T-cell (primary cell): ENCODE data around the gene ACAN. TPM values are rescaled to one million over a fixed set of nuclear protein-coding genes. Genes with fewer than 3 reads are reported as not detected.

ENCODE experiments used
- ATAC-seq, 4 experiments: fragments of 200-7000 bp in 3 of 4; fragments of 150-1000 bp in 1 of 4; cut with Tn5 transposase; replicated peaks in 1 of 4; 1 replicate in 3 of 4; 2 replicates in 1 of 4; pipeline ENCODE4 v1.10.0; 2021; ENCODE audit warnings: moderate library complexity in 3 of 4, mild to moderate bottlenecking in 2 of 4, moderate number of reproducible peaks in 1 of 4
- CTCF ChIA-PET, 2 donors: fragments of 300-600 bp; sonication (Branson Sonifier 250); formaldehyde crosslinking; loops; one replicate each; lab custom pipeline; 2022; ENCODE audit warnings: antibody characterized with exemption in 2 of 2; lab: Charles Lee
- POLR2A ChIA-PET, 2 donors: fragments of 300-600 bp; sonication (Branson Sonifier 250); formaldehyde crosslinking; loops; one replicate each; lab custom pipeline; 2022; ENCODE audit warnings: antibody characterized with exemption in 2 of 2; lab: Charles Lee
- DNase-seq, 35 experiments: peaks; one replicate each; pipeline versions ENCODE4 v3.0.0 to v3.0.0-alpha.2; 2013 to 2023
- H3K27ac ChIP-seq: one replicate; pipeline ENCODE4 v1.5.1; 2013; ENCODE audit warnings: low read length
- H3K27me3 ChIP-seq, 2 experiments: replicated peaks in 1 of 2; 1 replicate in 1 of 2; 2 replicates in 1 of 2; pipeline versions ENCODE4 v1.6.1 to v1.7.0; 2013; ENCODE audit warnings: low read length in 1 of 2, mixed read lengths in 1 of 2; ENCODE audit not compliant: control insufficient read depth in 2 of 2, insufficient read depth in 2 of 2; ENCODE audit errors: extremely low read depth in 1 of 2
- H3K36me3 ChIP-seq, 2 donors: 1 replicate in 1 of 2; 2 replicates in 1 of 2; pipeline versions ENCODE4 v1.6.1 to v1.7.0; 2013; ENCODE audit warnings: low read length in 1 of 2; ENCODE audit not compliant: control insufficient read depth in 2 of 2, insufficient read depth in 1 of 2; ENCODE audit errors: extremely low read depth in 1 of 2
- H3K4me1 ChIP-seq, 2 experiments: 1 replicate in 1 of 2; 2 replicates in 1 of 2; pipeline versions ENCODE4 v1.6.1 to v1.7.0; 2013; ENCODE audit warnings: low read length in 2 of 2, mixed read lengths in 1 of 2; ENCODE audit not compliant: insufficient read depth in 2 of 2, control insufficient read depth in 1 of 2; ENCODE audit errors: extremely low read depth in 1 of 2
- H3K4me3 ChIP-seq, 2 donors: 1 replicate in 1 of 2; 2 replicates in 1 of 2; pipeline versions ENCODE4 v1.5.1 to v1.7.0; 2013; ENCODE audit warnings: mild to moderate bottlenecking in 2 of 2, low read length in 1 of 2, moderate library complexity in 1 of 2; ENCODE audit not compliant: control insufficient read depth in 1 of 2; ENCODE audit errors: extremely low read depth in 1 of 2
- H3K9me3 ChIP-seq: 2 replicates; pipeline ENCODE4 v1.7.0; 2013
- H3K27ac Mint-ChIP-seq, 2 donors: one replicate each; pipeline ENCODE4 v1.8.0; 2020 to 2021; ENCODE audit warnings: mild to moderate bottlenecking in 2 of 2, mixed read lengths in 2 of 2
- H3K27me3 Mint-ChIP-seq, 2 donors: one replicate each; pipeline ENCODE4 v1.8.0; 2021 to 2022; ENCODE audit warnings: mixed read lengths in 2 of 2
- H3K36me3 Mint-ChIP-seq: one replicate; pipeline ENCODE4 v1.8.0; 2021; ENCODE audit warnings: mixed read lengths
- H3K4me1 Mint-ChIP-seq, 3 donors: one replicate each; pipeline ENCODE4 v1.8.0; 2020 to 2022; ENCODE audit warnings: mixed read lengths in 3 of 3, mild to moderate bottlenecking in 1 of 3
- H3K4me3 Mint-ChIP-seq, 3 donors: one replicate each; pipeline ENCODE4 v1.8.0; 2020 to 2022; ENCODE audit warnings: mild to moderate bottlenecking in 3 of 3, mixed read lengths in 3 of 3, moderate library complexity in 3 of 3
- H3K9me3 Mint-ChIP-seq, 3 donors: one replicate each; pipeline ENCODE4 v1.8.0; 2020 to 2022; ENCODE audit warnings: mixed read lengths in 3 of 3
- WGBS: methylation state at CpG from one replicate; pipeline ENCODE4 v1.1.5; 2013; ENCODE audit warnings: missing lambda C conversion rate; ENCODE audit not compliant: insufficient coverage; 5-methylcytosine and 5-hydroxymethylcytosine counted together
- total RNA-seq, 35 experiments: library from RNA in 6 of 35; stranded (reverse) in 6 of 35; fragments of 120-200 nt in 1 of 35; gene quantifications; one replicate each; pipeline versions ENCODE4 v1.2.1 to v1.2.4 and lab custom pipeline; 2013 to 2026

The ACAN gene
- total RNA-seq, 5 donors from 2014 or later (not counting 1 experiment from before 2014, with no cell fraction given): not detected

DNA sequence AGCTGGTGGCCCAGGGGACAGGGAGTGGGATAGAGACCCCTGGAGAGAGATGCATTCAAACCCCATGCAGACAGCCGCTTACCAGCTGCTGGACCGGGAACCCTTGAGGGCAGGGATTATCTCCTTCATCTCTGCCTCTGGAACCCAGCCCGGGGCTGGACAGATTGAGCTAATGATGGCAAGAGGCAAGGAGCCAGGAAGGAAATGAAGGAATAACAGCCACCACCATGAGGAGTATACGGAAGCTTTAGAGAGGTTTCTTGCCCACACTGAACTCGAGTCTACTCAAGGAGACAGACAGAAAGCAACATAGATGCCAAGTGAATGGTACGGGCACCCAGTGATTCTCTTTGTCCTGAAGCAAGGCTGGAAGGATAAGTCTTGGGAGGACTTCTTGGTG is 68.9 kb downstream of the ACAN start:
- no peaks in the 10 kb centered on the region for H3K4me1 ChIP-seq
- H3K9me3 ChIP-seq: no peaks in the 10 kb centered on the region
- Mint-ChIP-seq H3K9me3 (no peaks in the 10 kb centered on the region), H3K36me3 (peaks cover 29% of the 10 kb centered on the region), H3K27me3 (no peaks in the 10 kb centered on the region), H3K4me3 (no peak overlapping the region), H3K4me1 (peaks cover 0 to 8% (median 0%) of the 10 kb centered on the region in 3 donors), H3K27ac (no peak overlapping the region)
- 75% methylated on average over 2 of the region's 6 CpGs for WGBS
- ATAC-seq (no peak), DNase-seq (no peak)
- no peak overlapping the region for H3K27ac ChIP-seq
- peaks cover 0 to 12% of the 10 kb centered on the region in 2 experiments for H3K27me3 ChIP-seq
- peaks cover 0 to 9% of the 10 kb centered on the region in 2 donors for H3K36me3 ChIP-seq
- POLR2A ChIA-PET: interaction anchor here in 1 of 2 donors (0.6 kb wide), 1 partner anchor 185 kb away, joined by 3 read pairs; no protein-coding TSS in a partner anchor
- no peak overlapping the region for H3K4me3 ChIP-seq
- CTCF ChIA-PET: no interaction called here

DNA sequence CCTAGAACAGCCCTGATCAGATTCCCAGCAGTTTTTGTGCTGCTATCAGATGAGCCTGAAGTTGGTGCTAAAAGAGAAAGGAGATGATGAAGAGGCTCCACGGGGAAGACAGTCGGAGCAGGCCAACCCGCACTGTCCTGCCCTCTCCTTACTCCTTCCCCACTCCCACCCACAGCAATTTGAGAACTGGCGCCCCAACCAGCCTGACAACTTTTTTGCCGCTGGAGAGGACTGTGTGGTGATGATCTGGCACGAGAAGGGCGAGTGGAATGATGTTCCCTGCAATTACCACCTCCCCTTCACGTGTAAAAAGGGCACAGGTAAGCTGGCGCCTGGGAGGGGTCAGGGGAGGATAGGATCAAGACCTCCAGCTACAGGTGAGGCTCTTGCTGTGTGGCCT is 69.5 kb downstream of the ACAN start:
- Mint-ChIP-seq H3K36me3 (peaks cover 28% of the 10 kb centered on the region), H3K27me3 (no peaks in the 10 kb centered on the region), H3K4me3 (no peak overlapping the region), H3K27ac (no peak overlapping the region), H3K4me1 (peaks cover 0 to 9% (median 0%) of the 10 kb centered on the region in 3 donors), H3K9me3 (no peaks in the 10 kb centered on the region)
- no peak for ATAC-seq
- ChIA-PET POLR2A (no interaction called here), CTCF (interaction anchor here in 1 of 2 donors (0.5 kb wide), 1 partner anchor 630 kb away, joined by 3 read pairs; no protein-coding TSS in a partner anchor)
- H3K27ac ChIP-seq: no peak overlapping the region
- peaks cover 0 to 15% of the 10 kb centered on the region in 2 donors for H3K36me3 ChIP-seq
- no peaks in the 10 kb centered on the region for H3K9me3 ChIP-seq
- H3K4me3 ChIP-seq: no peak overlapping the region
- no peaks in the 10 kb centered on the region for H3K4me1 ChIP-seq
- peaks cover 0 to 12% of the 10 kb centered on the region in 2 experiments for H3K27me3 ChIP-seq
- WGBS: no CpG with 5 or more reads among the region's 9 CpGs
- DNase-seq: no peak

DNA sequence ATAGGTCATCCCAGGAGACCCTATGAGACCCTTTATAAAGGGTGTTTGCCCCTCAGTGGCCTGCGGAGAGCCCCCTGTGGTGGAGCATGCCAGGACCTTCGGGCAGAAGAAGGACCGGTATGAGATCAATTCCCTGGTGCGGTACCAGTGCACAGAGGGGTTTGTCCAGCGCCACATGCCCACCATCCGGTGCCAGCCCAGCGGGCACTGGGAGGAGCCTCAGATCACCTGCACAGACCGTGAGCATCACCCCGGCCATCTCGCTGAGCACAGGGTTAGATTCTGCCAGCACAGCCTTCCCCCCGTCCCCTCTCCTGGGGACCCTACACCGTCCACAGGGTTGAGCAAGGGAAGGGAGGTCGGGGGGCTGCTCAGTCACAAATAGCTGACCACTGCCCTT is 70.5 kb downstream of the ACAN start:
- peaks cover 30% of the 10 kb centered on the region for H3K36me3 Mint-ChIP-seq
- H3K4me1 Mint-ChIP-seq: peaks cover 0 to 9% (median 0%) of the 10 kb centered on the region in 3 donors
- ChIA-PET POLR2A (no interaction called here), CTCF (interaction anchor here in 1 of 2 donors (0.6 kb wide), 1 partner anchor 256 kb away, joined by 3 read pairs; no protein-coding TSS in a partner anchor)
- ATAC-seq (no peak), DNase-seq (no peak)
- Histone ChIP-seq H3K36me3 (peaks cover 0 to 23% of the 10 kb centered on the region in 2 donors), H3K4me1 (no peaks in the 10 kb centered on the region), H3K4me3 (no peak overlapping the region), H3K27ac (no peak overlapping the region), H3K27me3 (peaks cover 0 to 12% of the 10 kb centered on the region in 2 experiments), H3K9me3 (no peaks in the 10 kb centered on the region)
- WGBS: 88% methylated on average over 5 of the region's 13 CpGs
- H3K4me3 Mint-ChIP-seq: no peak overlapping the region
- H3K27me3 Mint-ChIP-seq: no peaks in the 10 kb centered on the region
- no peak overlapping the region for H3K27ac Mint-ChIP-seq
- H3K9me3 Mint-ChIP-seq: no peaks in the 10 kb centered on the region

DNA sequence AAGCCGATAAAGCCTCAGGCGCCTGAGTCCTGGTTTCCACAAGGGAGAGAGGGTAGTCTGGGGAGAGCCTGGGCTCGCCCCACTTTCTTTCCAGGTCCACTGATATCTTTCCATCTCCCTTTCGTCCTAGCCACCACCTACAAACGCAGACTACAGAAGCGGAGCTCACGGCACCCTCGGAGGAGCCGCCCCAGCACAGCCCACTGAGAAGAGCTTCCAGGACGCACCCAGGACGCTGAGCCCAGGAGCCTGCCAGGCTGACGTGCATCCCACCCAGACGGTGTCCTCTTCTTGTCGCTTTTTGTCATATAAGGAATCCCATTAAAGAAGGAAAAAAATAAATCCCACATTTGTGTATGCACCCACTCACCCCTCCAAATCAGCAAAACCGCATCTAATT is 71.0 kb downstream of the ACAN start:
- H3K27me3 ChIP-seq: peaks cover 0 to 12% of the 10 kb centered on the region in 2 experiments
- ATAC-seq: no peak
- Mint-ChIP-seq H3K4me3 (no peak overlapping the region), H3K27ac (no peak overlapping the region), H3K4me1 (peaks cover 0 to 9% (median 0%) of the 10 kb centered on the region in 3 donors), H3K27me3 (no peaks in the 10 kb centered on the region), H3K9me3 (no peaks in the 10 kb centered on the region), H3K36me3 (peaks cover 31% of the 10 kb centered on the region)
- no peak overlapping the region for H3K4me3 ChIP-seq
- H3K27ac ChIP-seq: no peak overlapping the region
- no peak for DNase-seq
- H3K36me3 ChIP-seq: peaks cover 3 to 26% of the 10 kb centered on the region in 2 donors
- 97% methylated on average over 6 of the region's 15 CpGs for WGBS
- ChIA-PET POLR2A (no interaction called here), CTCF (interaction anchor here in 1 of 2 donors (0.6 kb wide), 1 partner anchor 256 kb away, joined by 3 read pairs; no protein-coding TSS in a partner anchor)
- no peaks in the 10 kb centered on the region for H3K4me1 ChIP-seq
- H3K9me3 ChIP-seq: no peaks in the 10 kb centered on the region

DNA sequence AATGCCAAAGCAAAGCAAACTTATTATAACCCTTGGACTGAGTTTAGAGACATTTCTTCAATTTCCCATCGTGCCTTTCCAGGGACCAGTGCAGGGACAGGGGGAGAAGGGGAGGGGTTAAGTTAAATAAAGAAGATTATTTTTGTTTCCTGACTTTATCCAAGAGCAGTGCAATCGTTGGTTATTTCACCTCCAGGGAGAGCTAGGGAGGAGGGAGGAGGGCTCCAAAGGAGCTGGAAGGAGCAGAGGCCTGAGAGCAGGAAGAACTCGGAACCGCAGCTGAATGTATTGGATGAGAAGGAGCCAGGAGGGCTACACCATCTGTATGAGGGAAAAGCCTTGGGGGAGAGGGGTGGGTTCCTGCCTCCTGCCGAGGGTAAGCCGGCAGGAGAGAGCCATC is 71.4 kb downstream of the ACAN start:
- no peaks in the 10 kb centered on the region for H3K27me3 Mint-ChIP-seq
- H3K4me3 Mint-ChIP-seq: no peak overlapping the region
- no peak overlapping the region for H3K27ac Mint-ChIP-seq
- ATAC-seq (no peak), DNase-seq (no peak)
- H3K9me3 Mint-ChIP-seq: no peaks in the 10 kb centered on the region
- peaks cover 6 to 28% of the 10 kb centered on the region in 2 donors for H3K36me3 ChIP-seq
- peaks cover 0 to 12% of the 10 kb centered on the region in 2 experiments for H3K27me3 ChIP-seq
- no peak overlapping the region for H3K27ac ChIP-seq
- no peak overlapping the region for H3K4me3 ChIP-seq
- H3K36me3 Mint-ChIP-seq: peaks cover 34% of the 10 kb centered on the region
- CTCF ChIA-PET: no interaction called here
- no peaks in the 10 kb centered on the region for H3K9me3 ChIP-seq
- POLR2A ChIA-PET: no interaction called here
- WGBS: 72% methylated on average over 4 of the region's 6 CpGs
- H3K4me1 Mint-ChIP-seq: peaks cover 0 to 9% (median 0%) of the 10 kb centered on the region in 3 donors
- H3K4me1 ChIP-seq: no peaks in the 10 kb centered on the region

DNA sequence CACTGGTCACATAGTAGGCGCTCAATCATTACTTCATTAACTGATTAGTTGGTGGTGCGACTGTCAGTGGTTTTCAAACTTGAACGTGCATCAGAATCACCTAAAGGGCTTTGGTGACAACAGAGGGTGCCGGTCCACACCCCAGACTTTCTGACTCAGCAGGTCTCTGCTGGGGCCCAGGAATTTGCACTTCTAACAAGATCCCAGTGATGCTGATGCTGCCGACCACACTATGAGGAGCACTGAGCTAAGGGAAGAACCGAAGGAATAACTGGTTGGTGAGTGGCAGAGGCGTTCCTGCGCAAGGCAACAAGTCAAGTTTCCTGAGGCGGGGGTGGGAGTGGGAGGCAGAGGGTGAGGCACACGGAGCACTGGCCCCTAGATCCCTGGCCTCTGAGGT is 73.3 kb downstream of the ACAN start:
- no peak overlapping the region for H3K27ac ChIP-seq
- no peak overlapping the region for H3K4me3 ChIP-seq
- peaks cover 46% of the 10 kb centered on the region for H3K36me3 Mint-ChIP-seq
- 91% methylated on average over 4 of the region's 10 CpGs for WGBS
- H3K4me1 ChIP-seq: no peaks in the 10 kb centered on the region
- H3K9me3 ChIP-seq: no peaks in the 10 kb centered on the region
- ChIA-PET CTCF (interaction anchor here in 1 of 2 donors (0.6 kb wide), 1 partner anchor 440 kb away, joined by 4 read pairs; no protein-coding TSS in a partner anchor), POLR2A (no interaction called here)
- H3K4me1 Mint-ChIP-seq: peaks cover 0 to 13% (median 2%) of the 10 kb centered on the region in 3 donors
- no peaks in the 10 kb centered on the region for H3K9me3 Mint-ChIP-seq
- no peak overlapping the region for H3K4me3 Mint-ChIP-seq
- H3K27ac Mint-ChIP-seq: no peak overlapping the region
- peaks cover 0 to 11% of the 10 kb centered on the region in 2 experiments for H3K27me3 ChIP-seq
- ATAC-seq: no peak
- H3K27me3 Mint-ChIP-seq: no peaks in the 10 kb centered on the region
- no peak for DNase-seq
- peaks cover 11 to 40% of the 10 kb centered on the region in 2 donors for H3K36me3 ChIP-seq
